H1 (cell line): ENCODE data around the gene CTSH. TPM values are rescaled to one million over a fixed set of nuclear protein-coding genes. Genes with fewer than 3 reads are reported as not detected.

Experiments used
- CTCF ChIA-PET: fragments of 300-600 bp; sonication (Branson Sonifier 250); formaldehyde crosslinking; loops from one replicate; lab custom pipeline; 2021; ENCODE audit not compliant: partially characterized antibody; lab: Charles Lee
- POLR2A ChIA-PET: fragments of 300-600 bp; sonication (Branson Sonifier 250); formaldehyde crosslinking; loops from one replicate; lab custom pipeline; 2021; ENCODE audit warnings: inconsistent platforms; ENCODE audit not compliant: partially characterized antibody; lab: Charles Lee
- DNase-seq, 2 experiments: peaks; one replicate each; pipeline versions ENCODE4 v3.0.0 to v3.0.0-alpha.2; 2010 to 2022; ENCODE audit warnings: low spot score in 2 of 2, low read depth in 1 of 2, mixed read lengths in 1 of 2
- FAIRE-seq: peaks from 2 replicates; lab custom pipeline; 2011; peaks lifted over from hg19 to GRCh38; lab: Jason Lieb, UNC
- H2AFZ ChIP-seq: 2 replicates; pipeline ENCODE4 v1.8.1; 2012; ENCODE audit warnings: low read length, inconsistent platforms
- H2AK5ac ChIP-seq: 2 replicates; pipeline ENCODE4 v1.6.1; 2013; ENCODE audit warnings: low read depth, low read length
- H2BK120ac ChIP-seq: replicated peaks from 2 replicates; pipeline ENCODE3; 2013; ENCODE audit warnings: low read depth, low read length, inconsistent platforms
- H2BK12ac ChIP-seq: 2 replicates; pipeline ENCODE4 v1.6.1; 2013; ENCODE audit warnings: low read depth, low read length
- H2BK15ac ChIP-seq: 2 replicates; pipeline ENCODE4 v1.6.1; 2013; ENCODE audit warnings: low read length
- H2BK20ac ChIP-seq: 2 replicates; pipeline ENCODE4 v1.6.1; 2013; ENCODE audit warnings: low read length
- H2BK5ac ChIP-seq: 2 replicates; pipeline ENCODE4 v1.6.1; 2013; ENCODE audit warnings: low read depth, low read length
- H3K14ac ChIP-seq: 2 replicates; pipeline ENCODE4 v1.6.1; 2013; ENCODE audit warnings: inconsistent platforms; ENCODE audit not compliant: insufficient read length
- H3K18ac ChIP-seq: 2 replicates; pipeline ENCODE4 v1.6.1; 2013; ENCODE audit warnings: low read length; ENCODE audit errors: extremely low read depth
- H3K23ac ChIP-seq: 2 replicates; pipeline ENCODE4 v1.6.1; 2013; ENCODE audit warnings: inconsistent platforms; ENCODE audit not compliant: insufficient read length
- H3K23me2 ChIP-seq: 2 replicates; pipeline ENCODE4 v1.6.1; 2013; ENCODE audit warnings: low read depth, low read length
- H3K27ac ChIP-seq: 2 replicates; pipeline ENCODE4 v1.6.1; 2011; ENCODE audit warnings: low read depth, low read length, inconsistent platforms
- H3K27me3 ChIP-seq, 4 experiments: replicated peaks in 1 of 4; 1 replicate in 1 of 4; 2 replicates in 3 of 4; pipeline versions ENCODE4 v1.6.1 to v1.8.1; 2011 to 2013; ENCODE audit warnings: low read length in 3 of 4, mild to moderate bottlenecking in 3 of 4, inconsistent platforms in 2 of 4, mixed read lengths in 2 of 4, moderate library complexity in 1 of 4; ENCODE audit not compliant: control insufficient read depth in 3 of 4, insufficient read depth in 3 of 4; ENCODE audit errors: extremely low read depth in 1 of 4
- H3K36me3 ChIP-seq, 4 experiments: 2 replicates each; pipeline versions ENCODE4 v1.6.1 to v1.8.1; 2011 to 2013; ENCODE audit warnings: mild to moderate bottlenecking in 4 of 4, low read length in 3 of 4, moderate library complexity in 2 of 4, control low read depth in 1 of 4, inconsistent platforms in 1 of 4; ENCODE audit not compliant: insufficient read depth in 4 of 4, control insufficient read depth in 2 of 4
- H3K4ac ChIP-seq: replicated peaks from 2 replicates; pipeline ENCODE3; 2013; ENCODE audit warnings: low read length, low read depth, mixed read lengths, inconsistent platforms; ENCODE audit not compliant: insufficient read length
- H3K4me1 ChIP-seq, 4 experiments: replicated peaks in 1 of 4; 1 replicate in 1 of 4; 2 replicates in 3 of 4; pipeline versions ENCODE4 v1.6.1 to v1.8.1; 2011 to 2013; ENCODE audit warnings: low read length in 3 of 4, inconsistent platforms in 2 of 4, mixed read lengths in 1 of 4; ENCODE audit not compliant: insufficient read depth in 4 of 4, control insufficient read depth in 3 of 4
- H3K4me2 ChIP-seq, 2 experiments: 2 replicates each; pipeline versions ENCODE4 v1.6.1 to v1.8.1; 2011 to 2013; ENCODE audit warnings: low read depth in 2 of 2, low read length in 2 of 2, control low read depth in 1 of 2, inconsistent platforms in 1 of 2, mild to moderate bottlenecking in 1 of 2; ENCODE audit not compliant: insufficient read depth in 1 of 2
- H3K4me3 ChIP-seq, 4 experiments: fragments of 200-600, 300-600 bp in 1 of 4; sonication (generic), shearing (Covaris generic), sonication (Bioruptor Twin) in 1 of 4; 2 replicates each; pipeline versions ENCODE4 v1.5.1 to v1.8.1; 2011 to 2016; ENCODE audit warnings: low read length in 4 of 4, low read depth in 3 of 4, control low read depth in 2 of 4, inconsistent platforms in 2 of 4, mild to moderate bottlenecking in 2 of 4, mixed read lengths in 1 of 4, moderate library complexity in 1 of 4; ENCODE audit not compliant: insufficient read depth in 2 of 4; ENCODE audit errors: extremely low read depth in 1 of 4
- H3K56ac ChIP-seq: replicated peaks from 2 replicates; pipeline ENCODE3; 2013; ENCODE audit warnings: low read depth, mild to moderate bottlenecking, mixed read lengths, low read length, inconsistent platforms; ENCODE audit not compliant: insufficient read length
- H3K79me1 ChIP-seq: 2 replicates; pipeline ENCODE4 v1.6.1; 2013; ENCODE audit warnings: low read depth, low read length, control low read depth
- H3K79me2 ChIP-seq, 2 experiments: 2 replicates each; pipeline versions ENCODE4 v1.6.1 to v1.8.1; 2012 to 2013; ENCODE audit warnings: low read length in 2 of 2, mild to moderate bottlenecking in 2 of 2, inconsistent platforms in 1 of 2; ENCODE audit not compliant: insufficient read depth in 2 of 2, control insufficient read depth in 1 of 2
- H3K9ac ChIP-seq, 4 experiments: replicated peaks in 1 of 4; 1 replicate in 1 of 4; 2 replicates in 3 of 4; pipeline versions ENCODE4 v1.6.1 to v1.8.1; 2011 to 2013; ENCODE audit warnings: low read depth in 3 of 4, low read length in 3 of 4, control low read depth in 2 of 4, mild to moderate bottlenecking in 2 of 4, moderate library complexity in 2 of 4, inconsistent platforms in 1 of 4; ENCODE audit errors: extremely low read depth in 1 of 4
- H3K9me3 ChIP-seq, 2 experiments: 2 replicates each; pipeline versions ENCODE4 v1.6.1 to v1.8.1; 2012 to 2013; ENCODE audit warnings: mild to moderate bottlenecking in 2 of 2, moderate library complexity in 2 of 2, control low read depth in 1 of 2, inconsistent platforms in 1 of 2, low read depth in 1 of 2, low read length in 1 of 2, mixed read lengths in 1 of 2; ENCODE audit not compliant: insufficient read depth in 2 of 2
- H4K20me1 ChIP-seq, 2 experiments: replicated peaks in 1 of 2; 2 replicates each; pipeline versions ENCODE3 to v1.8.1; 2011 to 2013; ENCODE audit warnings: inconsistent platforms in 2 of 2, low read length in 2 of 2, mild to moderate bottlenecking in 1 of 2; ENCODE audit not compliant: insufficient read depth in 2 of 2, control insufficient read depth in 1 of 2
- H4K5ac ChIP-seq: 2 replicates; pipeline ENCODE4 v1.6.1; 2013; ENCODE audit warnings: low read length, low read depth, mixed read lengths, inconsistent platforms; ENCODE audit not compliant: insufficient read length
- H4K8ac ChIP-seq: 2 replicates; pipeline ENCODE4 v1.8.0; 2013; ENCODE audit warnings: mild to moderate bottlenecking, moderate library complexity, low read length, inconsistent platforms; ENCODE audit not compliant: insufficient read depth; ENCODE audit errors: extremely low read depth
- H4K91ac ChIP-seq: replicated peaks from 2 replicates; pipeline ENCODE3; 2013; ENCODE audit warnings: low read length, mixed read lengths, inconsistent platforms; ENCODE audit not compliant: insufficient read length
- ASH2L ChIP-seq: fragments of 200-600, 300-600 bp; sonication (generic); IDR thresholded peaks from one replicate; pipeline ENCODE4 v1.7.1; 2017; ENCODE audit warnings: low read length
- EP300 ChIP-seq, 2 experiments: IDR thresholded peaks; 1 replicate in 1 of 2; 2 replicates in 1 of 2; pipeline ENCODE4 v1.6.1; 2011 to 2012; ENCODE audit warnings: low read depth in 2 of 2, low read length in 2 of 2, mild to moderate bottlenecking in 2 of 2, borderline replicate concordance in 1 of 2, inconsistent platforms in 1 of 2, moderate library complexity in 1 of 2
- JUN ChIP-seq: IDR thresholded peaks from 2 replicates; pipeline ENCODE4 v1.6.1; 2011; ENCODE audit warnings: low read depth, mild to moderate bottlenecking, improper control_type of control experiment, low read length
- KDM1A ChIP-seq: fragments of 200-600, 300-600 bp; sonication (generic); IDR thresholded peaks from 2 replicates; pipeline ENCODE4 v1.7.1; 2016; ENCODE audit warnings: mild to moderate bottlenecking, low read length, borderline replicate concordance
- MAFK ChIP-seq: IDR thresholded peaks from 2 replicates; pipeline ENCODE4 v1.6.1; 2012; ENCODE audit warnings: low read depth, mild to moderate bottlenecking, improper control_type of control experiment, low read length
- MAX ChIP-seq: IDR thresholded peaks from 2 replicates; pipeline ENCODE4 v1.6.1; 2012; ENCODE audit warnings: inconsistent platforms
- NANOG ChIP-seq: IDR thresholded peaks from 2 replicates; pipeline ENCODE4 v1.6.1; 2011; ENCODE audit warnings: low read length, low read depth, mild to moderate bottlenecking, inconsistent platforms; ENCODE audit not compliant: insufficient read depth, poor library complexity, severe bottlenecking
- WGBS, 2 experiments: shearing (Covaris generic) in 1 of 2; methylation state at CpG; one replicate each; pipeline versions ENCODE4 v1.1.6 to v1.1.7; 2013 to 2015; ENCODE audit warnings: low lambda C conversion rate in 2 of 2, mixed read lengths in 2 of 2, inconsistent platforms in 1 of 2, low coverage in 1 of 2, missing lambda C conversion rate in 1 of 2; ENCODE audit not compliant: insufficient replicate concordance in 2 of 2, insufficient coverage in 1 of 2, insufficient read length in 1 of 2; ENCODE audit errors: extremely low coverage in 1 of 2, missing lambda C conversion rate in 1 of 2; 5-methylcytosine and 5-hydroxymethylcytosine counted together
- polyA plus RNA-seq, 7 experiments: library from polyadenylated mRNA; depleted of rRNA in 3 of 7; stranded (reverse) in 5 of 7; unstranded in 2 of 7; fragments of >200 nt in 5 of 7; fragments of 200-250 nt in 2 of 7; gene quantifications; 1 replicate in 5 of 7; 2 replicates in 1 of 7; 4 replicates in 1 of 7; pipeline versions ENCODE4 v1.2.1 to v1.2.3, GENCODE V29; 2011 to 2013; ENCODE audit warnings: missing spikeins in 2 of 7, mixed read lengths in 2 of 7
- total RNA-seq: library from RNA; stranded (reverse); fragmentation: NEBNext Ultra II Directional; extraction: Animal tissue kit (Norgen Biotek cat#: 25700); gene quantifications from 2 replicates; pipeline ENCODE4 v1.2.1, GENCODE V29; 2021

The CTSH gene
- total and polyA plus RNA-seq, 2 of the 8 experiments (the other 6 are each of a cell fraction or from before 2014, with no cell fraction given), result 34.0 to 36.8 TPM

DNA sequence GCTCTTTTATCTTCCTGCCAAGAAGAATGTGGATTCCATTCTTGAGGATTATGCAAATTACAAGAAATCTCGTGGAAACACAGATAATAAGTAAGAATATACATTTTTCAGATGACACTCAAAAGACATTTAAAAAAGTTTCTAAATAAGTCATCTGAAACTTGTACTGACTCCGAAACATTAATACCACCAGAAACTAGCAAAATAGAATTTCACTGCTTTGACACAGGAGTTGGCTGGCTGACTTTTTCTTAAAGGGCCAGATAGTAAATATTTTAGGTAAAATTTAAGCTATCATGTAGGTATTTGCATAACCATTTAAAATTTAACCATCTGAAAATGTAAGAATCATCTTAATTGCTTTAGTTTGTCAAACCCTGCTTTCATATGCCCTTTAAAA lies 51.3 kb downstream of the CTSH start:
- DNase-seq, result no peak

More for the DNA sequence above, 51.3 kb downstream of the CTSH start:
- WGBS, 2 experiments, result 85% methylated on average over 2 of the region's 2 CpGs; no CpG with 5 or more reads in 1 of the 2 experiments
- peaks cover 32 to 98% (median 73%) of the 10 kb centered on the region in 4 experiments for H3K36me3 ChIP-seq
- TF ChIP-seq JUN (no peak), MAX (no peak), EP300 (IDR thresholded peaks at IDR 0.05; ENCODE audit: borderline replicate concordance in 1 of 2, low read depth in 2 of 2, low read length in 2 of 2) (no peak), MAFK (no peak), KDM1A (no peak), ASH2L (no peak), NANOG (no peak)
- TF ChIP-seq, all 59 proteins: peak for 0
- no peak for FAIRE-seq
- Histone ChIP-seq H3K56ac (no peak overlapping the region), H3K9ac (no peak overlapping the region), H3K4me2 (no peak overlapping the region), H3K23ac (no peak overlapping the region), H4K8ac (no peak overlapping the region), H3K27me3 (no peaks in the 10 kb centered on the region), H3K79me2 (peaks cover 0 to 78% of the 10 kb centered on the region in 2 experiments; a peak in 2 of 4 replicates), H3K4me3 (no peak overlapping the region), H2BK5ac (no peak overlapping the region), H3K18ac (no peak overlapping the region), H3K4ac (no peak overlapping the region), H3K14ac (no peak overlapping the region), H2AK5ac (no peak overlapping the region), H3K79me1 (no peaks in the 10 kb centered on the region), H3K9me3 (no peaks in the 10 kb centered on the region), H2BK15ac (no peak overlapping the region), H3K4me1 (no peaks in the 10 kb centered on the region), H3K23me2 (no peaks in the 10 kb centered on the region), H4K20me1 (peaks cover 4 to 6% of the 10 kb centered on the region in 2 experiments), H3K27ac (no peak overlapping the region), H2BK120ac (no peak overlapping the region), H4K5ac (no peak overlapping the region), H4K91ac (no peak overlapping the region), H2BK12ac (no peak overlapping the region), H2BK20ac (no peak overlapping the region), H2AFZ (no peak overlapping the region)
- ChIA-PET CTCF (interaction anchor here (5.3 kb wide), 1 partner anchor 15 kb away, joined by 34 read pairs; no protein-coding TSS in a partner anchor), POLR2A (interaction anchor here (1.0 to 1.7 kb wide), 3 partner anchors 10 to 17 kb away, joined by 4 to 7 read pairs (median 5); no protein-coding TSS in a partner anchor)
